Tibial nerve (tissue), 4 donors: ENCODE measurements around the gene SCPEP1. TPM values are rescaled to one million over a fixed set of nuclear protein-coding genes. Genes with fewer than 3 reads are reported as not detected.

ENCODE experiments used
- DNase-seq, 2 donors: peaks; one replicate each; pipeline ENCODE4 v3.0.0-alpha.2; 2019; ENCODE audit warnings: low spot score in 2 of 2
- H3K27ac ChIP-seq, 4 donors: fragments of 200-600 bp; sonication (generic) in 3 of 4; one replicate each; pipeline ENCODE4 v1.5.1; 2017 to 2019; ENCODE audit warnings: mild to moderate bottlenecking in 1 of 4
- H3K27me3 ChIP-seq, 2 donors: fragments of 200-600 bp; sonication (generic) in 1 of 2; one replicate each; pipeline versions ENCODE4 v1.5.1 to v1.6.0; 2017 to 2019
- H3K36me3 ChIP-seq, 3 donors: fragments of 200-600 bp; sonication (generic); one replicate each; pipeline ENCODE4 v1.5.1; 2018 to 2019
- H3K4me1 ChIP-seq, 4 donors: fragments of 200-600 bp; sonication (generic) in 3 of 4; one replicate each; pipeline ENCODE4 v1.5.1; 2017 to 2019
- H3K4me3 ChIP-seq, 4 donors: fragments of 200-600 bp; sonication (generic) in 3 of 4; one replicate each; pipeline ENCODE4 v1.5.1; 2017 to 2019; ENCODE audit warnings: mild to moderate bottlenecking in 1 of 4, moderate library complexity in 1 of 4
- H3K9me3 ChIP-seq, 4 donors: fragments of 200-600 bp; sonication (generic) in 3 of 4; one replicate each; pipeline ENCODE4 v1.5.1; 2017 to 2019
- EP300 ChIP-seq, 2 donors: sonication (generic); formaldehyde crosslinking; IDR thresholded peaks; one replicate each; pipeline ENCODE4 v1.6.1; 2017; ENCODE audit warnings: antibody characterized with exemption in 2 of 2, mild to moderate bottlenecking in 1 of 2
- POLR2A ChIP-seq, 2 donors: fragments of 450-650 bp; IDR thresholded peaks; one replicate each; pipeline ENCODE4 v1.6.1; 2017; ENCODE audit warnings: antibody characterized with exemption in 2 of 2, mild to moderate bottlenecking in 2 of 2, moderate library complexity in 2 of 2
- WGBS, 2 donors: methylation state at CpG; one replicate each; pipeline ENCODE4 v1.1.5; 2018; 5-methylcytosine and 5-hydroxymethylcytosine counted together
- total RNA-seq, 4 donors: library from RNA; depleted of rRNA; stranded (reverse); fragments of >200 nt; gene quantifications; one replicate each; pipeline ENCODE4 v1.1.0, GENCODE V29; 2016
- TF ChIP-seq, protein P1 (sequence below), 5 experiments: fragments of 200-600 bp in 3 of 5; fragments of 450-650 bp in 2 of 5; sonication (generic) in 3 of 5; IDR thresholded peaks; one replicate each; pipeline ENCODE4 v1.5.1; 2016 to 2019; ENCODE audit warnings: antibody characterized with exemption in 5 of 5, mild to moderate bottlenecking in 3 of 5, moderate library complexity in 2 of 5

The SCPEP1 gene
- total RNA-seq, 4 donors from 2014 or later, result 50.5 to 70.6 (median 57.2) TPM

DNA sequence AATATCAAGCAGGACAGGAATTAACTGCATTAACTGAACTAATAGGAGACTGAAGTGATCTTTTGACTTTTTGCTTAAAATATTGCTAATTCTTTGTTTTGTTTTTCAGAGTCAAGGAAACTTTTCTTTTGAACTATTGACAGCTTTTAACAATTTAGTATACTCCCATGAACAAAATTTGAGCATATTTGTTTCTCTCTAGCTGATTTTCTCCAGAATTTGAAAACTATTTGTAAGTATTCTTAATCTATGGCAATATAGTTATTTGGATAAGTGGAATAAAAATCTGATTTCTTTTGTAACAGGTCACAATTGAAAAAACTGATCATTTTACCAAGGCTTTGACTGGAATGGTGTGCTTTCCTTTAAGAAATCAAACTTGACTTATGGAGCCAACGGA, 7.0 kb upstream of the SCPEP1 start:
- H3K27me3 ChIP-seq, result no peaks in the 10 kb centered on the region
- no peak overlapping the region for H3K4me3 ChIP-seq
- WGBS, 2 donors, result 91 to 100% methylated on average over 1 of the region's 1 CpG
- H3K9me3 ChIP-seq, result no peaks in the 10 kb centered on the region
- H3K27ac ChIP-seq, result no peak overlapping the region
- TF ChIP-seq EP300 (IDR thresholded peaks at IDR 0.05) (no peak), POLR2A (IDR thresholded peaks at IDR 0.05) (no peak)
- TF ChIP-seq, protein P1, sequence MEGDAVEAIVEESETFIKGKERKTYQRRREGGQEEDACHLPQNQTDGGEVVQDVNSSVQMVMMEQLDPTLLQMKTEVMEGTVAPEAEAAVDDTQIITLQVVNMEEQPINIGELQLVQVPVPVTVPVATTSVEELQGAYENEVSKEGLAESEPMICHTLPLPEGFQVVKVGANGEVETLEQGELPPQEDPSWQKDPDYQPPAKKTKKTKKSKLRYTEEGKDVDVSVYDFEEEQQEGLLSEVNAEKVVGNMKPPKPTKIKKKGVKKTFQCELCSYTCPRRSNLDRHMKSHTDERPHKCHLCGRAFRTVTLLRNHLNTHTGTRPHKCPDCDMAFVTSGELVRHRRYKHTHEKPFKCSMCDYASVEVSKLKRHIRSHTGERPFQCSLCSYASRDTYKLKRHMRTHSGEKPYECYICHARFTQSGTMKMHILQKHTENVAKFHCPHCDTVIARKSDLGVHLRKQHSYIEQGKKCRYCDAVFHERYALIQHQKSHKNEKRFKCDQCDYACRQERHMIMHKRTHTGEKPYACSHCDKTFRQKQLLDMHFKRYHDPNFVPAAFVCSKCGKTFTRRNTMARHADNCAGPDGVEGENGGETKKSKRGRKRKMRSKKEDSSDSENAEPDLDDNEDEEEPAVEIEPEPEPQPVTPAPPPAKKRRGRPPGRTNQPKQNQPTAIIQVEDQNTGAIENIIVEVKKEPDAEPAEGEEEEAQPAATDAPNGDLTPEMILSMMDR (IDR thresholded peaks at IDR 0.05), result no peak
- H3K4me1 ChIP-seq, result no peaks in the 10 kb centered on the region
- no peaks in the 10 kb centered on the region for H3K36me3 ChIP-seq
- no peak for DNase-seq

DNA sequence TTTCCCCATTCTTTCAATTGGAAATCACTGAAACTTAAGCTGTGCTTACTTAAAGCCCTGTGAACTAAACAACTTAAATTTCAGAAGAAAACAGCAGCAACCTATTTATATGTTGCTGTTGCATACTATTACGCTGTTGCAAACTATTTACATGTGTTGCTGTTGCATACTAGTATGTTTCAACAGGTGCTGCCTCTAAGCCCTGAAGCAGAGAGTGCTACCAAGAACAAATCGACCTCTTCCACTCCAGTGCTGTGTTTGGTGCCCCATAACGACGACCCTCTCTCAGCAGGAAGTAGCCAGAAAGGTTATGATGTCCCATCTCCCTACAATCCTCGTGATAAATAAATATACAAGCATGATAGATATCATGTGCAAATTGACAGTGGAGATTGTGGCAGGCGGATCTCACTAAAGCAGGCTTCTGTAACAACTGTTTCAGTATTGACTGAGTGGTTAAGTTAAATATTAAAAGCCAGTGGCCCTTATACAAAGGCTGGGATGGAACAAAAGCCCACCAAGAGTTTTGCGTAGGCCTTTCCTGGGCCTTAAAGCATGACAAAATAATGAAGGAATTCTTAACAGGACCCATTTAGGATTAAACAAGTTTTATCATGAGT, 5.7 kb upstream of the SCPEP1 start:
- TF ChIP-seq EP300 (IDR thresholded peaks at IDR 0.05) (no peak), POLR2A (IDR thresholded peaks at IDR 0.05) (no peak)
- TF ChIP-seq, protein P1 (IDR thresholded peaks at IDR 0.05), result no peak
- 73 to 79% methylated on average over 7 of the region's 7 CpGs for WGBS, 2 donors

DNA sequence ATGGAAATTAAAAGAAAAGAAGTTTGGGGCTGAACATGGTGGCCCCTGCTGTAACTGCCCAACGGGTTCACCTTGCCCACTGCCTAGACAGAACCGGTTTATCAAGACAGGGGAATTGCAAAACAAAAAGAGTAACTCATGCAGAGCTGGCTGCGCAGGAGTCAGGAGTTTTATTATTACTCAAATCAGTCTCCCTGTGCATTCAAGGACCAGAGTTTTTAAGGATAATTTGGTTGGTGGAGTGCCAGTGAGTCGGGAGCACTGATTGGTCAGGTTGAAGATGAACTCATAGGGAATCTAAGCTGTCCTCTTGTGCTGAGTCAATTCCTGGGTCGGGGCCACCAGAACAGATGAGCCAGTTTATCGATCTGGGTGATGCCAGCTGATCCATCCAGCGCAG, 4.4 kb upstream of the SCPEP1 start:
- 76 to 78% methylated on average over 7 of the region's 7 CpGs for WGBS, 2 donors
- Histone ChIP-seq H3K9me3 (no peaks in the 10 kb centered on the region), H3K27me3 (no peaks in the 10 kb centered on the region), H3K4me3 (no peak overlapping the region), H3K27ac (no peak overlapping the region), H3K36me3 (no peaks in the 10 kb centered on the region), H3K4me1 (peaks cover 0 to 11% (median 4%) of the 10 kb centered on the region in 4 donors)
- TF ChIP-seq EP300 (IDR thresholded peaks at IDR 0.05), result no peak
- TF ChIP-seq, protein P1 (IDR thresholded peaks at IDR 0.05), result no peak
- TF ChIP-seq POLR2A (IDR thresholded peaks at IDR 0.05), result no peak
- no peak for DNase-seq

More for the DNA sequence above, 5.7 kb upstream of the SCPEP1 start:
- Histone ChIP-seq H3K4me1 (peaks cover 0 to 4% (median 2%) of the 10 kb centered on the region in 4 donors), H3K4me3 (no peak overlapping the region), H3K27ac (no peak overlapping the region), H3K36me3 (no peaks in the 10 kb centered on the region), H3K27me3 (no peaks in the 10 kb centered on the region), H3K9me3 (no peaks in the 10 kb centered on the region)
- no peak for DNase-seq

DNA sequence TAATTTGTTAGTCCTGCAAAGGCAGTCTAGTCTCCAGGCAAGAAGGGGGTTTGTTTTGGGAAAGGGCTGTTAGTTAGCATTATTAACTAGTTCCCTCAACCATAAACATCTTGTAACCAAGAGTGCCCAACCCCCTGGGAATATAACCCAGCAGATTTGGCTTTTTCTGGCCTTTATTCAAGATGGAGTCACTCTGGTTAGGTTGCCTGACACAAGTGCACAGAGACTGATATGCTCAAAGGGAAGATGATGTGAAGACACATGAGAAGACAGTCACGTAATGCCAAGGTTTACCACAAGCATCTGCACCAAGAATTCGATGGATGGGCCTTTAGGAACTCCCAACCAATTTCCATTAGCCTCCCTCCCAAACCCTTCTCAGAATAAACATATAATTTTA, 3.9 kb upstream of the SCPEP1 start:
- TF ChIP-seq EP300 (IDR thresholded peaks at IDR 0.05) (no peak), POLR2A (IDR thresholded peaks at IDR 0.05) (no peak)
- TF ChIP-seq, protein P1 (IDR thresholded peaks at IDR 0.05), result no peak
- Histone ChIP-seq H3K36me3 (no peaks in the 10 kb centered on the region), H3K27ac (no peak overlapping the region), H3K27me3 (no peaks in the 10 kb centered on the region), H3K4me1 (peaks cover 0 to 16% (median 9%) of the 10 kb centered on the region in 4 donors), H3K4me3 (no peak overlapping the region), H3K9me3 (no peaks in the 10 kb centered on the region)
- WGBS, 2 donors, result 82 to 91% methylated on average over 2 of the region's 2 CpGs
- DNase-seq, result no peak

DNA sequence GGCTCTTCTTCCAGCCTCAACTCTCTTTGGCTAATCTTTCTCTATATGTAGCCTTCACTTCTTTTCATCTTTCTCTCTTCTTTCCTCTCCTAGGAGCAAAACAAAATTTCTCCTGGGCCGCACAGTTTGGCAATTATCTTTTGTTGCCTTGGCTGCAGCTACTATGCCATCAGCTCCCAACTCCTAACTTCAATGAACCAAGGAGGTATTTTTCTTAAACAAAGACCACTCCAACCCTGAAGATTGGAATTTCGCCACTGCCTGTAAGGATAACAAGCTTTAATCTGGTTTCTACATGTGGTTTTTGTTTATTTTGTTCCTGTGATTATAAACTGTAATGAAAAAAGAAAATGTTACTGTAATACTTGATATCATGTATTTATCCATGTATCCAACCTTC, 2.3 kb upstream of the SCPEP1 start:
- H3K9me3 ChIP-seq, result no peaks in the 10 kb centered on the region
- H3K27ac ChIP-seq, result no peak overlapping the region
- TF ChIP-seq, protein P1 (IDR thresholded peaks at IDR 0.05), result no peak
- no peak for TF ChIP-seq EP300 (IDR thresholded peaks at IDR 0.05)
- no peaks in the 10 kb centered on the region for H3K36me3 ChIP-seq
- DNase-seq, result no peak
- H3K27me3 ChIP-seq, result no peaks in the 10 kb centered on the region
- H3K4me3 ChIP-seq, result no peak overlapping the region
- peaks cover 0 to 20% (median 9%) of the 10 kb centered on the region in 4 donors for H3K4me1 ChIP-seq
- WGBS, 2 donors, result 78 to 80% methylated on average over 2 of the region's 2 CpGs
